Thymus (tissue), 14 donors: ENCODE data around the gene NPFFR2. TPM values are rescaled to one million over a fixed set of nuclear protein-coding genes. Genes with fewer than 3 reads are reported as not detected.
A peak's percentile ranks its signal among the peaks of the same experiment; 100 is the strongest.

Source experiments
- DNase-seq, 9 donors: peaks; one replicate each; pipeline ENCODE4 v3.0.0-alpha.2; 2013; ENCODE audit warnings: low spot score in 9 of 9, low read depth in 6 of 9, missing footprints in 1 of 9
- H3K27ac ChIP-seq, 2 donors: one replicate each; pipeline ENCODE4 v1.5.1; 2013; ENCODE audit warnings: control low read depth in 1 of 2, low read depth in 1 of 2, low read length in 1 of 2, mild to moderate bottlenecking in 1 of 2, moderate library complexity in 1 of 2
- H3K27me3 ChIP-seq, 2 donors: one replicate each; pipeline ENCODE4 v1.5.1; 2013; ENCODE audit warnings: low read length in 1 of 2; ENCODE audit not compliant: control insufficient read depth in 2 of 2, insufficient read depth in 1 of 2
- H3K36me3 ChIP-seq, 2 donors: one replicate each; pipeline ENCODE4 v1.5.1; 2013; ENCODE audit warnings: low read length in 1 of 2, mild to moderate bottlenecking in 1 of 2, moderate library complexity in 1 of 2; ENCODE audit not compliant: control insufficient read depth in 2 of 2, insufficient read depth in 2 of 2
- H3K4me1 ChIP-seq, 2 donors: one replicate each; pipeline ENCODE4 v1.5.1; 2013; ENCODE audit warnings: low read length in 2 of 2; ENCODE audit not compliant: control insufficient read depth in 2 of 2, insufficient read depth in 2 of 2
- H3K4me3 ChIP-seq, 2 donors: one replicate each; pipeline ENCODE4 v1.5.1; 2013; ENCODE audit warnings: low read length in 2 of 2, control low read depth in 1 of 2, mild to moderate bottlenecking in 1 of 2
- H3K9me3 ChIP-seq, 2 donors: one replicate each; pipeline ENCODE4 v1.5.1; 2013; ENCODE audit warnings: low read length in 1 of 2, mild to moderate bottlenecking in 1 of 2; ENCODE audit not compliant: control insufficient read depth in 2 of 2, insufficient read depth in 1 of 2
- whole genome bisulfite sequencing: extraction: QIAGEN DNeasy Blood & Tissue Kit; methylation state at CpG from one replicate; pipeline ENCODE4 v1.1.7; 2013; 5-methylcytosine and 5-hydroxymethylcytosine counted together
- long read RNA-seq, 10 donors: transcript quantifications; one replicate each; lab custom pipeline, GENCODE V29; 2026
- polyA plus RNA-seq: library from polyadenylated mRNA; stranded (reverse); fragments of 200-250 nt; gene quantifications from one replicate; pipeline ENCODE4 v1.2.3, GENCODE V29; 2013
- total RNA-seq: library from RNA; stranded (reverse); fragments of 120-200 nt; gene quantifications from one replicate; pipeline ENCODE4 v1.2.4, GENCODE V29; 2013
- donor health status: healthy.

Gene NPFFR2
- total RNA-seq (8.8 TPM), polyA plus RNA-seq (6.7 TPM)
- long read RNA-seq, donor 1, partial matches to known transcripts, result 0 of 2 reads
- long read RNA-seq, donor 1, other reads (novel, unspliced or antisense), result 0 of 2 reads
- long read RNA-seq, donor 2, result 0 reads
- long read RNA-seq, donor 3, transcript NPFFR2-201 (4 exons, 1,922 nt), result major isoform, 5 of 7 reads
- long read RNA-seq, donor 3, partial matches to known transcripts, result 0 of 7 reads
- long read RNA-seq, donor 3, other reads (novel, unspliced or antisense), result 0 of 7 reads
- long read RNA-seq, donor 4, partial matches to known transcripts, result 0 of 5 reads
- long read RNA-seq, donor 4, other reads (novel, unspliced or antisense), result 0 of 5 reads
- long read RNA-seq, donor 5, partial matches to known transcripts, result 0 of 4 reads
- long read RNA-seq, donor 5, other reads (novel, unspliced or antisense), result 0 of 4 reads
- long read RNA-seq, donor 6, partial matches to known transcripts, result 0 of 4 reads
- long read RNA-seq, donor 6, other reads (novel, unspliced or antisense), result 0 of 4 reads
- long read RNA-seq, donor 7, partial matches to known transcripts, result 0 of 3 reads
- long read RNA-seq, donor 7, other reads (novel, unspliced or antisense), result 0 of 3 reads
- long read RNA-seq, donor 8, partial matches to known transcripts, result 0 of 1 reads
- long read RNA-seq, donor 8, other reads (novel, unspliced or antisense), result 0 of 1 reads
- long read RNA-seq, donor 9, partial matches to known transcripts, result 0 of 4 reads
- long read RNA-seq, donor 9, other reads (novel, unspliced or antisense), result 0 of 4 reads
- long read RNA-seq, donor 10, partial matches to known transcripts, result 0 of 3 reads
- long read RNA-seq, donor 10, other reads (novel, unspliced or antisense), result 0 of 3 reads

DNA sequence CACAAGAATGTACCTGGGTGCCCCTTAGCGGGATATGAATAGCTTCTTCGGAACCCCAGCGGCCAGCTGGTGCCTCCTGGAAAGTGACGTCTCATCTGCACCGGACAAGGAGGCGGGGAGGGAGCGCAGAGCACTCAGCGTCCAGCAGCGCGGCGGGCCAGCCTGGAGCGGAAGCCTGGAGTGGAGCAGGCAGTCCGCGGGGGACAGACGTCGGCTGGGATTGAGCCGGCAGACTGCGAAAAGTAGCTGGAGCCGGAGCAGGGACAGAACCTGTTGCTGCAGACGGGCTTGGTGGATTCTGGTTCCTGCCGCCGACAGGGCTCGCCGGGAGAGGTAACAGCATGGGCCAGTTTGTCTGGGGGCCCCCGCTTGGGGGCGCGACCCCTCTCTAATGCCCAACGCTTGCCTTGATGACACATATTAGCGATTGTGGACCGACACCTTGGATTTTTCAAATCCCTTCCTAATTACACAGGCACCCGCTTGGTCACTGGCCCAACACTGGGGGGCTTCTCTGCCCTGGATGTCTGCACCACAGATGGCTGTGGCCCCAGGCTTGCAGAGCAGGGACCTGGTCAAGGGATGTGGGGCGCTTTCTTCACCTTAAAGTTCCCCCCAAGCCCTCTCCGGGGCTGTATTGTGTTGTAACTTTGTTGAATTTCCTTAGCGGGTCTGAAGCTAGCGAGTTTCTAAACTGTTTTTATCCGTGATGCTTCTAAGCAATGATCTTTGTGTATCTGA, at the start of gene NPFFR2:
NPFFR2 (plus strand) TSS at position 133 of the 741 bp plus-strand sequence. CDS start 96,592 bp downstream, outside the sequence.
- 18% methylated on average over 36 of the region's 36 CpGs for WGBS
- Histone ChIP-seq H3K27ac (peak within 1 kb of the TSS; percentile 48 to 52), H3K36me3 (no peaks in the 10 kb centered on the region), H3K9me3 (peaks cover 0 to 3% of the 10 kb centered on the region in 2 donors), H3K27me3 (peaks cover 5 to 11% of the 10 kb centered on the region in 2 donors), H3K4me1 (no peaks in the 10 kb centered on the region), H3K4me3 (peak within 1 kb of the TSS; percentile 11 to 23)
- no peak for DNase-seq

DNA sequence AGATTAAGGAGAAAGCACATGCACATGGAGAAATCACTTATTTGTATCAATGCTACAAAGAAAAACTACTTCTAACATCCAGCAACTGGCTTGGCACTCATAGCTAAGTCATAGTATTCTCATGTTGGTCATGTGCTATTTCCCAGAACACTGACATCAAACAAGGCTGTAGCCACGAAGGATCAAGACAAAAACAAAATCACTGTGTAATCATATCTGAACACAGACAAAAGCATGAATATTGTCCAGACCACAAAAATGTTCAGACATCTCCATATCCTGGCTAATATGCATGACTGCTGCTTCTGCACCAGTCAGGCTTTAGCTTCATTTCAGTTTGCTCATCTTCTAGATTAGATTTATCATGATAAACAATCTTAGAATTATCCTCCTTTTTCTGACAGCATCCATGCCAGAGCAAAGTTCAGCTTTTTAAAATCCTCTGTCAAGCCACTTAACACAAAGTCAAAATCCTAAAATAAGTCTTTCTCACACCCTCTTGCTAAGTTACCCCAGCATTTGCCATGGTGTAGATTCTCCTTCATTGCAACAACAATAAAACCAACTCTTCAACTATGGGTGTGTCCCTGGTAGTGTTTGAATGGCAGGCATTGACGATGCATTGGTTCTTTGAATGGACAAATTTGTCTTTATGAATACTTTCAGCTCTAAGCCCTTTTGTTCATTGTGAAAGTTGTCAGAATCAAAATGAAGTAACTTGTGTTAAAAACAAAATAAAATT, 39.1 kb upstream of the NPFFR2 start:
- DNase-seq, result no peak
- Histone ChIP-seq H3K4me1 (no peaks in the 10 kb centered on the region), H3K9me3 (peaks cover 0 to 7% of the 10 kb centered on the region in 2 donors), H3K4me3 (no peak overlapping the region), H3K27ac (no peak overlapping the region), H3K36me3 (no peaks in the 10 kb centered on the region), H3K27me3 (no peaks in the 10 kb centered on the region)
- WGBS, result 66% methylated on average over 2 of the region's 2 CpGs

DNA sequence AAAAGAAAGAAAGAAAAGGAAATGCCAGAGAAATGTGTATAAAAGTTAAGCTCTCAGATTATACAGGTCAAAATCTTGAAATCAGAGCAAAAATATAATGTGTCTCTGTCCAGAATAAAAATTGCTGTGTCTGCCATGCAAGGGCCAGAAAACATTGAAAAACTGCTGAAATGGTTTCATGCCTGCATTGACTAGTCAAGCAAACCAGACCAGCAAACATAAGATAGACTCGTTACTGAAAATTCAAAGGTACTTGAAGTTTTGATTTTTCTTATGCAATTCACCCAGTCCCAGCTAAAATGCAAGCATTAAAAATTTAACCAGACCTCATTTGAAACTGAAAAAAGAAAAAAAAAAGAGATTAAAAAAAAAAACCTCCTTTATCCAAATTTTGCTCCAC, 37.2 kb upstream of the NPFFR2 start:
- WGBS, result 95% methylated on average over 1 of the region's 1 CpG
- Histone ChIP-seq H3K27me3 (no peaks in the 10 kb centered on the region), H3K4me1 (no peaks in the 10 kb centered on the region), H3K9me3 (peaks cover 0 to 7% of the 10 kb centered on the region in 2 donors), H3K4me3 (no peak overlapping the region), H3K36me3 (no peaks in the 10 kb centered on the region), H3K27ac (no peak overlapping the region)
- no peak for DNase-seq

DNA sequence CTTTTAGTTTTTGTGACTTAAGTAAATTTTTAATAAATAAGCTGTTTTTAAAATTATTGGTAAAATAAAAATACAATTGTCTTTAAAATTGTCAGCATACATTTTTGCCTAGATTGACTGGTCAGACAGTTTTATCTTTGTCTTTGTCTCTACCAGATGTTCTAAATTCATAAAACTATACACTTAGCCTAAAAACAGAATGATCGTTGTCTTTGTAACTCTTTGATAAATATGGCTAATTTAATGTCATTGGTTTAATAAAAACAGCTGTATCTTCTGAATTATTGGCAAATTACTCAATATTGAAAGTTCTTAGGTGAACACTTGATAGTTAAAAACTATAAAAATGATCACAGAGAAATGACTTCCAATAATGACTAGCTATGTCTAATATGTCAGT, 36.5 kb upstream of the NPFFR2 start:
- Histone ChIP-seq H3K27me3 (no peaks in the 10 kb centered on the region), H3K36me3 (no peaks in the 10 kb centered on the region), H3K27ac (no peak overlapping the region), H3K4me3 (no peak overlapping the region), H3K4me1 (no peaks in the 10 kb centered on the region), H3K9me3 (peaks cover 0 to 7% of the 10 kb centered on the region in 2 donors)
- DNase-seq, result no peak
- WGBS, result 93% methylated on average over 1 of the region's 1 CpG

DNA sequence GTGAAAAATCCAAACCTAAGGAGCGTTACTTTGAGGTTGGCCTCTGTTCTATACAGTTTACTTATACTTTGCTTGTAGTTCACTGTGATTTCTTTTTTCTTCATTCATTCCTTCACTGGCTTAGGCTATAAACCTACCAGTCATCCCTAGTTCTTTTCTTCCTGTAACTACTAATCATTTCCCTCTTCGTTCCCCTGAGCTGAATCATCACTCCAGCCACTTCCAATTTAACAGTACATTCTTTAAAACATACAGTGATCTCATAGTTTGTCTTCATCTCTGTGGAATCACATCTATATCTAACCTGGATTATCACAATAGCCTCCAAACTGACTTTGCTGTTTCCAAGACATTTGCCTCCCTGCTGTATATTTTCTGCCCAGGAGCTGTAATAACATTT, 25.2 kb upstream of the NPFFR2 start:
- 87% methylated on average over 2 of the region's 2 CpGs for WGBS
- Histone ChIP-seq H3K27me3 (no peaks in the 10 kb centered on the region), H3K9me3 (no peaks in the 10 kb centered on the region), H3K36me3 (no peaks in the 10 kb centered on the region), H3K27ac (no peak overlapping the region), H3K4me1 (no peaks in the 10 kb centered on the region), H3K4me3 (no peak overlapping the region)
- DNase-seq, result no peak

DNA sequence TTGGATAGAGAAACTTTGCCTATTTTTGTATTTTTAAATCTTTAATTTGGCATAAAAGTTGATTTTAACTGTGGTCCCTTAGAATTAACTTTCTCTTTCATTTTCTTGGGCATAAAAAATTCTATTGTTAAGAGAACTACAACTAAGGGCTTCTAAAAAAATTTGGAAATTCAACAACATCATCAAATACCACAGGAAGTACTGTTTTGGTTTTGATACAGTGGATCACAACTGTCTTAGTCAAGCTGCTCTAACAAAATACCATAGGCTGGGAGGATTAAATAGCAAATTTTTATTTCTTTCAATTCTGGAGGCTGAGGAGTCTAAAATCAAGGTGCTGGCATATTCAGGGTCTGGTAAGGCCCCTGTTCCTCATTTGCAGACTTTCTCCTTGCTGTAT, 19.9 kb upstream of the NPFFR2 start:
- H3K4me1 ChIP-seq, result no peaks in the 10 kb centered on the region
- no peaks in the 10 kb centered on the region for H3K36me3 ChIP-seq
- no peak overlapping the region for H3K4me3 ChIP-seq
- no peaks in the 10 kb centered on the region for H3K9me3 ChIP-seq
- H3K27me3 ChIP-seq, result no peaks in the 10 kb centered on the region
- H3K27ac ChIP-seq, result no peak overlapping the region
- no peak for DNase-seq

DNA sequence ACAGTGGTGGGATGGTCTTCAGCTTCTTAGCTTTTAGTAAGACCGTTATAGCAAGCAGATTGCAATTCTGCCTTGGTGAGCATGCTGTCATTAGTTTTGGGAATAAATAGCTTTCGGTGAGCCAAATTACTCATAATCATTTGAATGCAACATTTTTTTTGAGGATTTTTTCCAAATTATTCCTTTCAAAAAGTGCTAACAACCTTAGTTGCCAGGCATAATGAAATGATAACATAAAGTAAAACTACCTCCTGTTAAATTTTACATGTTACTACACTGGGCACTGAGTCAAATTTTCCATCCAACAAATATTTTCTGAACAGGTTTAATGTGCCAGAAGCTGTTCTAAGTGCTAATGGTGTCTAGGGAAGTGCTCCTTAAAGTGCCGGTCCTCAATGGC, 15.8 kb upstream of the NPFFR2 start:
- Histone ChIP-seq H3K27me3 (no peaks in the 10 kb centered on the region), H3K9me3 (no peaks in the 10 kb centered on the region), H3K27ac (no peak overlapping the region), H3K36me3 (no peaks in the 10 kb centered on the region), H3K4me3 (no peak overlapping the region), H3K4me1 (no peaks in the 10 kb centered on the region)
- DNase-seq, result no peak
- WGBS, result 88% methylated on average over 3 of the region's 3 CpGs

DNA sequence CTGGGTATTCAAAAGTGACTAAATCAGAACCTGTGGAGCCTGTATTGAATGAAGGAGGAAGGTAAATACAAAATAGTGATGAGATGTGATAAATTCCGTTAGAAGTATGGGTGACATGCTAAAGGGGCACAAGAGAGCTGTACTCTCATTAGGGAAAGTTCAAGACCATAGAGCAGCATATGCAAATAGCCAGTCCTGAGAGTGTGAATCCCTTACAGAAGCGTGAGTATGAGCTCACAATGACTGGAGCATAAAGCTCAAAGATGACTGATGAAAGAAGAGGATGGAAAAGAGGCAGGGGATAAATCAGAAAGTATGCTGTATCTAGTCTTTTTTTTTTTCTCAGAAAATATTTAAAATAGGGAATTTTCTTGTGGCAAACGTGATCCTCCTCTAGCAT, 12.1 kb upstream of the NPFFR2 start:
- Histone ChIP-seq H3K27ac (no peak overlapping the region), H3K27me3 (no peaks in the 10 kb centered on the region), H3K9me3 (no peaks in the 10 kb centered on the region), H3K36me3 (no peaks in the 10 kb centered on the region), H3K4me1 (no peaks in the 10 kb centered on the region), H3K4me3 (no peak overlapping the region)
- 85% methylated on average over 3 of the region's 3 CpGs for WGBS
- no peak for DNase-seq
